HCEC 1CT (cell line): Measurements from ENCODE around the gene CPED1.
"Not testable (repeated sequence)": the region's sequence is repeated elsewhere in the genome, so short reads cannot be mapped to it uniquely, and the experiment has no call there.

Experiments used
- DNase-seq: peaks from one replicate; pipeline ENCODE4 v3.0.0-alpha.2; 2017

CPED1 gene

GRCh38 chr7:121267612-121268011, 279.1 kb downstream of the CPED1 start:
- no peak for DNase-seq

- DNase-seq = no peak
Measured at GRCh38 chr7:121269798-121270197, 281.3 kb downstream of the CPED1 start.

- no peak for DNase-seq
Measured at GRCh38 chr7:121271098-121271497, 282.6 kb downstream of the CPED1 start.

GRCh38 chr7:121271916-121272315, 283.4 kb downstream of the CPED1 start:
- DNase-seq = no peak

- no peak for DNase-seq
Measured at GRCh38 chr7:121272676-121273075, 284.2 kb downstream of the CPED1 start.

- no peak for DNase-seq
Measured at GRCh38 chr7:121273467-121274167, 285.1 kb downstream of the CPED1 start.

GRCh38 chr7:121274467-121274866, 286.0 kb downstream of the CPED1 start:
- DNase-seq = no peak

- no peak for DNase-seq
Measured at GRCh38 chr7:121275204-121275603, 286.7 kb downstream of the CPED1 start.

GRCh38 chr7:121276313-121276712, 287.8 kb downstream of the CPED1 start:
- DNase-seq = no peak

- peak; percentile 83 for DNase-seq
Measured at GRCh38 chr7:121278120-121279021, 289.9 kb downstream of the CPED1 start.

GRCh38 chr7:121279060-121279620, 290.6 kb downstream of the CPED1 start:
- no peak for DNase-seq

GRCh38 chr7:121279822-121280221, 291.3 kb downstream of the CPED1 start:
- no peak for DNase-seq

GRCh38 chr7:121280656-121281055, 292.1 kb downstream of the CPED1 start:
- no peak for DNase-seq

- no peak for DNase-seq
Measured at GRCh38 chr7:121282129-121282528, 293.6 kb downstream of the CPED1 start.

GRCh38 chr7:121285066-121285667, 296.7 kb downstream of the CPED1 start:
- no peak for DNase-seq

GRCh38 chr7:121286186-121286585, 297.7 kb downstream of the CPED1 start:
- no peak for DNase-seq

- DNase-seq = peak; percentile 88
Measured at GRCh38 chr7:121286742-121287734, 298.5 kb downstream of the CPED1 start.

- DNase-seq = peak; percentile 98
Measured at GRCh38 chr7:121288894-121289293, 300.4 kb downstream of the CPED1 start.

GRCh38 chr7:121289930-121290329, 301.4 kb downstream of the CPED1 start:
- DNase-seq = not testable (repeated sequence)

- DNase-seq = no peak
Measured at GRCh38 chr7:121294448-121294992, 306.0 kb downstream of the CPED1 start.

GRCh38 chr7:121297843-121298242, 309.3 kb downstream of the CPED1 start:
- DNase-seq = no peak

- DNase-seq = no peak
Measured at GRCh38 chr7:121298831-121299239, 310.3 kb downstream of the CPED1 start.
